GM12872 (cell line): ENCODE results near the gene EDRF1.

Experiments
- CTCF ChIP-seq: IDR thresholded peaks from 3 replicates; pipeline ENCODE4 v1.5.1; 2011; ENCODE audit warnings: low read depth, mild to moderate bottlenecking, low read length, moderate library complexity; ENCODE audit not compliant: insufficient read depth

EDRF1 gene

GRCh38 chr10:125812128-125812750 lies 92.7 kb downstream of the EDRF1 start:
- no peak for TF ChIP-seq CTCF
